ENCODE measurements around the gene GDF7.

Gene GDF7

DNA sequence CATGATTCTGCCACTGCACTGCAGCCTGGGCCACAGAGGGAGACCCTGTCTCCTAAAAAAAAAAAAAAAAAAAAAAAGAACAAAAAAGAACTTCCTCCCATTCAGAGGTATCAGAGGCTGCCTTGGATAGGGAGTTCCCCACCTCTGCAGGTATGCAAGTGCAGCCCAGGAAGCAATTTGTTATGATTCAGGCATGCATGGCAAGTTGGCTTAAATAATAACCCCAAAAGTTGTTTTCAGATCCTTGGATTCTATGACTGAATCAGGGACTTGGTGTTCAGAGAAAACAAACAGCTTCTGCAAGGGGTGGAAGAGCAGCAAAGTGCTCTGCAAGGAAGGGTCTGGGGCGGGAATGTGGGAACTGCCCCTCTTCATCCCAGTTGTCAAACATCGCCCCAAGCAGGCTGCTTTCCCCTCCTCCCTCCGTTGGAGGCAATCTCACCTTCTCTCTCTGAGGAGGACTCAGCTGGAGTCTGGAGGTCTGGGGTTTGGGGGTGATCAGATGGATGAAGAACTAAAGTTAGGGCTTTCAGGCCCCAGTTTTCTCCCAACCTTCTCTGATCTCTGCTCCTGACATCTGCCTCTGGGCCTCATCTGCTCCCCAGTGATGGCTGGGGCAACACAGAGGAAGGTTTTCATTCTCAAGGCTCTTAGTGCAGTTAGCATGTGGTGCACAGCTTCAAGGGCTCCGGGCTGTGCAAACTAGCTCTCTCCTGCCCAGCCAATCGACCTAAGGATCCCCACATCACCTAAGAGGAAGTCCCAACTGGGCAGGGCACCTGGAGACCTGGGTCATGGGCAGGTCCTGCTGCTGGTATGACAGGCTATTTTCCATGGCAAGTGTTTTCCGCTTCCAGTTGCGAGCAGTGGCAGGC lies 3.5 kb upstream of the GDF7 start:
- no peak for DNase-seq

DNA sequence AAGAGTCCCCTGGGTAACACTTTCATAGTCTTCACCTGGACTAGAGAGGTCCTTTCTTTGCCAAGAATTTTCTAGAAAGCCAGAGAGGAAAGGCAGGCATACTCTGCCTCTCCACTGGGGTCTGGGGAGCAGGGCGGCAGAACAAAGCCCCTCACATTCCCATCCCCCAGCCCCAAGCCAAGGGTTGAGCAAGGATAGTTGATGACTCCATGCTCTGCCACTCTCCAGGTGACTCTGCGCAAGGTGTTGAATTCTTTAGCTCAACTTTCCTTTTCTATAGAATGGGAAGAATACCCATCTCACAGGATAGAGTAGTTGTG lies 2.9 kb upstream of the GDF7 start:
- no peak for DNase-seq

DNA sequence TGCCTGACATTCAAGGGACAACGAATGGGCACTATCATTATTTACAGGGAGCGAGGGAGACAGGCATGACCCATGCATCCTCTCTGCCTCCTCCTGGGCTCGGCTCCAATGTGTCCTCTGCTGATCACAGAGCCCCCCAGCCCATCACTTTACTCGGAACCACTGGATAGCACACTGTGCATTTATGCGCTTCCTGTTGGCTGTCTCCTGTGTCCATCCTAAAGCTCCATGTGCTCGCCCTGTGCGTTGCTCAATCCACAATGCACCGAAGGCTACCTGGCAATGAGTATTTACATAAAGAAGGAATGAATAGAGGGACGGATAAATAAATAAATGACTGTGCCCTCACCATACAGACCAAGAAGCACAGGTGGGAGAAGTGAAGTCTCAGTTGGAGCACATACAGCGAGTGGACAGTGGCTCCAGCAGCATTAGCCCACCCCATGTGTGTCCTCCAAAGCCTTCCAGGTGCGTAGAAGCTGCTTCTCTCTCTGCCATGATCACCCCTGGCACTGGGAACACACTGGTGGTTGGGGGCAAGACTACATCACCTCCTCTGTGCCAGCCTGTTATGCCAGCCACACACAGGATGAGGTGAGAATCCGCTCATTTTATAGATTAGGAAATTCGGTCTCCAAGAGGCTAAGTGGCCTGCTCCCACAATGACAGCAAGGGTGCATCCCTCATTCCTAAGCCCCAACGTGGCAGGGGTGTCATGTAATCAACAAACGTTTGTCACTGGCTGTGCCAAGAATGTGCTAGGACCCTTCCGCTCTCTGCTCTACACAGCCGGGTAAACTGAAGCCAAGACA lies 2.3 kb upstream of the GDF7 start:
- no peak for DNase-seq

DNA sequence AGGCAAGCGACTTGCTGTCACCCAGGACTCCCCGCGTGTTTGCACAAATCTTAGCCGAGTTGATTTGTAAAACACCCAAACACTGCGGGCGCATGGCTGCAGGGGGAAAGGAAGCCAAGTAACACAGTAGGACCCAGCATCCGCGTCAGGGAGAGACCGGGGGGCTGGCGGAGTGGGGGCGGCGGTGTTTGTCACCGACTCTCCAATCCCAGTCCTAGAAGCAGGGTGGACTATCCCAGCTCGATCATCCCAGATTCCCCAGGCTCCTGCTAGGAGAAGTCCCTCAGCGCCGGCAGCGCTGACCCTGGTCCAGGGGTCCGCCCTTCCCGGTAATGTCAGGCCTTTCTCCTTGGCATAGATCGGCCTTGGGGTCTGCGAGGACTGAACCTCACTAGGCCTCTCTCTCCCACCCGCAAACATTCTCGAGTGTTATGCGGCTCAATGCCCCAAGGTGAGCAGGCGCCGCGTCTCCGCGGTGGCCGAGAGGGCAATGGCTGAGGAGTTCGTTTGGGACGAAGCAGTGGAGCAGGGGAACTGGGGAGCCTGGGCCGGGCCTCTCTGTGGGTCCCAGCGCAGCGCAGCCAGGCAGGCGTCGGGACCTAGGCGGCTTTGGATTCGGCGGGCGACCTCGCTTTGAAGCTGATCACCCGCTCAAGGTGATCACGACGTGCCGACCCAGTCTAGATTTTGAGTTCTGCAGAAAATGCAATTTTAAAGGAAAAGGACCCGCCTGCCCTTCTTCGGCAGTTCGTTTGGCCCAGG lies 1.5 kb upstream of the GDF7 start:
- no peak for DNase-seq

DNA sequence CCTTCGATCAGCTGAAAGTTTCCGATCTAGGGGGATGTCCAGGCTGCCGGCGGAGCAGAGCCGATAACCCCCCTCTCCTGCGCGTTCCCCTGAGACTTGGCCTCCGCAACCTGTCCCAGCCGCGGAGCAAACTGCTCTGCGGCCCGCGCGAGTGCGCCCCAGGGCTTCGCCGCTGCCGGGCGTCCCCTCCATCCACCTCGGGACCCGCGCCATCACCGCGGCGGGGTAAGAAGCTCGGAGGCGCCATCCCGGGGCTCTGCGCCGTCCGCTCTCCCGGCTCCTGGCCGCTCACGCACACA lies 990 bp upstream of the GDF7 start:
- DNase-seq, result no peak

DNA sequence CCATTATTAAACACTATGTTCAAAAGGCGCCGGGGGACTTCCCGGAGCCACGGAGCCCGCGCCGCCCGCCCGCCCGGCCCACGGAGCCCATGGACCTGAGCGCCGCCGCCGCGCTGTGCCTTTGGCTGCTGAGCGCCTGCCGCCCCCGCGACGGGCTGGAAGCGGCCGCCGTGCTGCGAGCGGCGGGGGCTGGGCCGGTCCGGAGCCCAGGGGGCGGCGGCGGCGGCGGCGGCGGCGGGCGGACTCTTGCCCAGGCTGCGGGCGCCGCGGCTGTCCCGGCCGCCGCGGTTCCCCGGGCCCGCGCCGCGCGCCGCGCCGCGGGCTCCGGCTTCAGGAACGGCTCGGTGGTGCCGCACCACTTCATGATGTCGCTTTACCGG lies 197 bp downstream of the GDF7 start:
- no peak for DNase-seq

DNA sequence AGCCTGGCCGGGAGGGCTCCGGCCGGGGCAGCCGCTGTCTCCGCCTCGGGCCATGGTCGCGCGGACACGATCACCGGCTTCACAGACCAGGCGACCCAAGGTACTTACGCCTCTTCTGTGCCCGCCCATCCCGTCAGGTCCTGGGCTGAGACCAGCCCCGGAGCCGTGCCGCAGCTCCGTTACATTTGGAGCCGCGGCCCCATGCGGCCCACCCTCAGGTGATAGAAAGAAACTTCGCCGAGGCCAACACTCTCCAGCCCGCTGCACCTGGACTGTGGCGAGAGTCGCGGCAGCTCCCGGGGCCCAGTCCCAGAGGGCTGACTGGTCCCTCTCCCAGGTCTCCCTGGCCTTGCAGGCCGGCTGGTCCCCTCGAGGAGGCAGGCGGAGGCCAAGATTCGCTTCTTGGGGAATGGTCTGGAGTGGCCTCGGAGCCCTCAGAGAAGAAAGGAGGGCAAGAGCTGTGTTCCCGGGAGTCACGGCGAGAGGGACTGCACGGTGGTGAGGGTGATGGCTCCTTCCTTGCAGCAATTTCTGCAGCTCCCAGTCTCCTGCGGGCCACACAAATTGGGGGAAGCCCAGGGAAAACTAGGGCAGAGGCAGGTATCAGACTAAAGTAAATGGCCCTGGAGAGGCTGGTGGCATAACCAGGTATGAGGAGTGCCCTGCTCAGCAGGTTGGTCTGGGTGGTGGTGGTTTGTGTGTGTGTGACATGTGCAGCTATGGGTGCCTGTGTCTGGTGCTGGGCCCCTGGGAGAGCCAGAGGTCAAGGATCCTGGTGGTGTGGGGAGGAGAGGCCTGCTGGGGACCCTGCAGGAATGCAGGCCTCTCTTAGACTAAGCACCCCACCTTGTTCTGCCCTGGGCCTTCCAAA lies 822 bp downstream of the GDF7 start:
- no peak for DNase-seq

DNA sequence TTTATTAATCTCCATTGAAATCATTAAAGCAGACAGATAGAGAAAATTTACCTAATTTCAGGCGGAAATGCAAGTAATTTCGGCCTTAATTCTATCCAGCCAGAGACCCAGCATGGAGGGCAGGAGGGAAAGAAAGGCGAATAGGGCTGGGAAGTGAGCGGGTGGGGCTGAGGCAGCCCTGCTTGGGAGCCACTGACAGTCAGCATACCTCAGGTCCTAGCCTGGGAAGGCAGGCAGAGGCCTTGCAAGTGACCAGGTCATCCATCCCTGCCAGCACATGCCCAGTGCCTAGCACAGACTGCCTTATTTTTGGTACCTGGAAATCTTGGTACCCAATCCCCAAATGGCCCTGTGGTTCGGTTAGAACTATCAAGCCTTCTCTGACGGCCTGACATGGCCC lies 1.5 kb downstream of the GDF7 start:
- DNase-seq, result no peak

DNA sequence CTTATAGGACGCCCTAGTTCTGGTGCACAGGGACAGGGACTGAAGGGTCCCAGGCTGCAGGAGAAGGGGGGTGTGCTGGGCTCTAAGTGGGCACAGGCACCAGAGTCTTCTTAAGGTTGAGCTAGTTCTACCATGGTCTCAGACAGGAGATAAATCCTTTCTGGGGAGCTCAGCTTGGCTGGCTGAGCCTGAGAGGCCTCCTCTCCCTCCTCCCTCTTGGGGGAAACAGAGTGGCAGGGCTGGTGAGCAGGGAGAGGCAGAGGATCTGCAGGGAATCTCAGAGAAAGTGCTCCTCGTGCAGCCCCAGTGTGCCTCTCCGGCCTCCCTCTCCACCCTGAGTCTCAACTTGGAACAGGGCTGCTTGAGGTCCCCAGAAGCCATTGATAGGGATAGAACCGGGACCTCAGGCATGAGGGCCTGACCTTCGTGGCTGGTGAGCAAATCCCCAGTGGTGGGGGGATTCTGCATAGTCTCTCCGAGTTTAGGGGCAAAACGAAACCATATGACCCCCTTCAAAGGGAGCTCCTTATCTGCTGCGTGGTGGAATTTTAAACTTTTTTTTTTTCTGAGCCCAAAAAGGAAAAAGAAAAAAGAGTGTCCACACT lies 2.0 kb downstream of the GDF7 start:
- DNase-seq, result no peak

DNA sequence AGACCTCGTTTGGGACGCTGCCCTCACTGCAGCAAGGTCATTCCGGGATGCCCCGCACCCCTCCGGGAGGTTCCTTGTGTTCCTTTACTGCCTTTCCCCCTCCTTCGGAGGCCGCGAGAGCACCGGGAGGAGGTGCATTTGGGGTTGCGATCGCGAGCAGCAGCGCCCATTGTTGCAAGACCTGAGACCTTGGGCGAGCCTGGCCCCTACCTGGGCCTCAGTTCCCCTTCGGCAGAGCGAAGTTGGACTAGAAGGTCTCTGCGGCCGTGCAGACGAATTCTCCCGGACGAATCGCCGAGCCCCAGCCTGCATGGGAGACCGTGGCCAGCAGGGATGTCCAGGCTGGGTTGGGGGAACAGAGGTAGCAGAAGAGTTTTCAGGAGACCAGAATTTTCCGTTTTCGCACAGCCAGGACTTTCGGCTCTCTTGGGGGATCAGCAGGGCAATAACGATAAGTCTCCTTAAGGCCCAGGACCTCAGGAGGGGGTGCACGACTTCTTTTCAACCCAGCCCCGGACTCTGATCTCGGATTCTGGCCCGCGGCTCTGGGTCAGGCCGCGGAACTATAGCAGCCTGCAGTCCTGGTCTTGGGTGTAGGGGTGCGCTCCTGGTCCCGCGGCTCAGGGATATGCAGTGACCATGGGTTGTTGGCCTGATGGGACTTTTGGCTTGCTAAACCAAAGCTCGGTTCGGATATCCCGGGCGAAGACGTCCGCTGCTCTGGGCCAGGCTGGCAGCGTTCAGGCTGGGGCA lies 2.8 kb downstream of the GDF7 start:
- no peak for DNase-seq

DNA sequence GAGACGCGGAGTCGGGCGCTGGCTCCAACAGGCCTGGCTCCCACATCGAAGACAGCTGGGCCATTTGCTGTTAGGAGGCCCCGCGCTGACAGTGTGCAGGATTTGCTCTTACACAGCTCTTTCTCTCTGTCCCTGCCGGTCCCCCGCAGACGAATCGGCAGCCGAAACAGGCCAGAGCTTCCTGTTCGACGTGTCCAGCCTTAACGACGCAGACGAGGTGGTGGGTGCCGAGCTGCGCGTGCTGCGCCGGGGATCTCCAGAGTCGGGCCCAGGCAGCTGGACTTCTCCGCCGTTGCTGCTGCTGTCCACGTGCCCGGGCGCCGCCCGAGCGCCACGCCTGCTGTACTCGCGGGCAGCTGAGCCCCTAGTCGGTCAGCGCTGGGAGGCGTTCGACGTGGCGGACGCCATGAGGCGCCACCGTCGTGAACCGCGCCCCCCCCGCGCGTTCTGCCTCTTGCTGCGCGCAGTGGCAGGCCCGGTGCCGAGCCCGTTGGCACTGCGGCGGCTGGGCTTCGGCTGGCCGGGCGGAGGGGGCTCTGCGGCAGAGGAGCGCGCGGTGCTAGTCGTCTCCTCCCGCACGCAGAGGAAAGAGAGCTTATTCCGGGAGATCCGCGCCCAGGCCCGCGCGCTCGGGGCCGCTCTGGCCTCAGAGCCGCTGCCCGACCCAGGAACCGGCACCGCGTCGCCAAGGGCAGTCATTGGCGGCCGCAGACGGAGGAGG lies 3.5 kb downstream of the GDF7 start:
- DNase-seq, result no peak

DNA sequence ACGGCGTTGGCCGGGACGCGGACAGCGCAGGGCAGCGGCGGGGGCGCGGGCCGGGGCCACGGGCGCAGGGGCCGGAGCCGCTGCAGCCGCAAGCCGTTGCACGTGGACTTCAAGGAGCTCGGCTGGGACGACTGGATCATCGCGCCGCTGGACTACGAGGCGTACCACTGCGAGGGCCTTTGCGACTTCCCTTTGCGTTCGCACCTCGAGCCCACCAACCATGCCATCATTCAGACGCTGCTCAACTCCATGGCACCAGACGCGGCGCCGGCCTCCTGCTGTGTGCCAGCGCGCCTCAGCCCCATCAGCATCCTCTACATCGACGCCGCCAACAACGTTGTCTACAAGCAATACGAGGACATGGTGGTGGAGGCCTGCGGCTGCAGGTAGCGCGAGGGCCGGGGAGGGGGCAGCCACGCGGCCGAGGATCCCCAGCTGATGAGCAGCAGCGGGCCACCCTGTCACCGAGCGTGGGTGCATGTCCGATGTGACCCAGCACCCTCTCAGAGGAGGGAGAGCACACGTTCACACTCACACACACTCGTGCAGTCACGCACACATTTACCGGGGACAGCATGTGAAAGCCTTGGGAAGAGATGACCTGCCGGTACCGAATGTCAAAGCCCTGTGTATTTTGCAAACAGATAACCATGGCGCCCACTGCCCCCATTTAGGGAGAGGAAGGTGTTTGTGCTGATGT lies 4.2 kb downstream of the GDF7 start:
- no peak for DNase-seq

DNA sequence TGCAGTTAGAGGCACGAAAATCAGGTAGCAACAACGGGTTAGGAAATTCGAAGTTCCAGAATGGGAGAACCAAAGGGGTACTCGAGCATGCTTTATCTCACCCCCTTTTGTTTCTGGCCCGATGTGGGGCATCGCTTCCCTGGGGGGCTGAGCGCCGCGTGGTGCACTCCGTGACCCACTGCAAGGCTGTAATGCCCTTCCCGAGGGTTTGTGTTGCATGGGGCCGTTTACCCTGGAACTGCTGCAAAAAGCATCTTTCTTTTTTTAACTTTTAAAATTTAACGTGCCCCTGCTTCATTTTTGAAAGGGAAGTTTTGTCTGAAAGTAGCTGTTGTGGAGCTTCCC lies 4.8 kb downstream of the GDF7 start:
- DNase-seq, result no peak

DNA sequence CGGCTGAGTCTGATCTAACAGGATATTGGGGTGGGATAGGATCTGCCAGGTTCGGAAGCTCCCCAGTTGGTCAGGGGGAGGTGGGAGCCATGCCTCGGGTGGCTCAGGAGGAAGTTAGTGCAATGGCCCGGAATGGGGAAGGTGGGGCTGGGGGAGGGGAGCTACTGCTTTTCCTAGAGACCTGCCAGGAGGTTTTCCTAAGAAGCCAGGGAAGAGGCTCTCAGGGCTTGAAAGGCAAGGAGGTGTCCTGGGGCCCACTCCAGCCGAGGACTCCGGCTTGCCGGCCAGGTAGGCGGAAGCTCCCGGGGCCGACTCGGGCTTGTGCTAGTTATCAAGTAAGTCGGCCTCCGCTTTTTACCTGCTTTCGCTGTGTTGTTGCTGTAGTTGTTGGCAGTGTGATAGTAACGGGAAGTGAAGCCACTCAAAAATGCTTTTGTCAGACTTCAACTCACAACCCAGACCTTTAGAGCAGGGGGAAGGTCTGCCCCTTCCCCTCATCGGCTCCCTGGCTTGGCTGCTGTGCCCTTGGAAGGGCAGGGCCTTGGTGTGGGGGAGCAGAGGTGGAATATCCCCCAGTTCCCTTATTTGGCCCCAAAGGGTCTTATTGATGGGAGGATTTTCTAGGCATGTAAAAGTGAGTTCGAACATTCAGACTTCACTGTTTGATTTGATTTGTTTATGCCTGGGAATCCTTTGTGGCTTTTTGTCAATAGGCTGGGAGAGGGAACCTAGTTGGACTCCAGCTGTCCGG lies 5.4 kb downstream of the GDF7 start:
- no peak for DNase-seq

DNA sequence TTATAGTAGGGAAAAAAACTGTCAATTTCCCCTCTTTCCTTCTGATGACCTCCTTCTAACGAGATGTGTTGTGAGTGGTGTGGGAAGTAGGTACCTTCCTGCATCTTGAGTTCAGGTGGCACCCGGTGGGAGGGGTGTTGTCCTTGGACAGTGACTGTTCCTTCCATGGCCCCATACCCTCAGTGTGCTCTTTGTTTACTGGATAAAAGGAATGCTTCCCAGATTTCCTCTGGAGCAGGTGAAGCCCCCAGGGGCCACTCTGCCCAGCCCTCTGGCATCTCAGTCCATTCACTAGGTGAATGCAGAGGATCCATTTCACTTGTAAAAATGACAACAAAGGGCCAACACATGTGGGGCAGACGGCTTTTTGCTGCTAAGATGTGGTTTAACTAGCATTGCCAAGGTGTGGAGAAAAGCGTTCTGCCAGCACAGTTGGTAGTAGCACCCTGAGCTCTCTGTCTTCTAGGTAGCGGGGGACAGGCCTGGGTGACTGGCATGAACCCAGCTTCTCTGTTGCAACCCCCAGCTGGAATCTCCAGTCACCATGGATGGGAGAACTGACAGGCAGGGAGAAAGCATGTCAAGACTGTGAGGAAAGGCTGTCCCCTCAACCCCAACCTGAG lies 6.9 kb downstream of the GDF7 start:
- DNase-seq, result no peak

DNA sequence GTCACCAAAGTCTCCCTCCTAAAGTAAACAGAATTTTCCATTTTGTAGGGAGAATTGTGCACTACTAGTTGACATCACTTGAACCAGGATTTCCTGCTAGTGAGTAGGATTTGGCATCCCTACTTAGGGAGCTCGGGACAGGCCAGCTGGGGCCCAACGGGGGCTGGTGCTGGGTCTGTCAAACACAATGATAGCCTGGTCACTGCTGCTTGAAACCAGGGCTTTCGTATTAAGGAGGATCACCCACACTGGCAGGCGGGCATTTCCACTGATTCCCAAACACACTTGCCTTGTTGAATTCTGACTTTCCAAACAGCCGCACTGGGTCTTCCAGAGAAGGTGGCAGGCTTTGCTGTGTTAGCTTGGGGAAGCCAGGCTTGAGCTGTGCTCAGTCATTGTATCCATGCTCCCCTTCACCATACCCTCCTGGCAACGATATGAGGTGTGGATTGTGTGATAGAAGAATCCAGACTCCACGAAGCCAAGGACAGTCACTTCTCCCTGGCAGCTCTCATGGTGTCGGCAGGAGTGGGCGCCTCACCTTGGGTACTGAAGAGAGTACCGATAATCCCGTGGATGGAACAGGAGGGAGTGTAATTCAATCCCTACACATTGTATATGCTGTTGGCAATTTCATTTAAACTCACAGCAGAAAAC lies 7.5 kb downstream of the GDF7 start:
- no peak for DNase-seq

DNA sequence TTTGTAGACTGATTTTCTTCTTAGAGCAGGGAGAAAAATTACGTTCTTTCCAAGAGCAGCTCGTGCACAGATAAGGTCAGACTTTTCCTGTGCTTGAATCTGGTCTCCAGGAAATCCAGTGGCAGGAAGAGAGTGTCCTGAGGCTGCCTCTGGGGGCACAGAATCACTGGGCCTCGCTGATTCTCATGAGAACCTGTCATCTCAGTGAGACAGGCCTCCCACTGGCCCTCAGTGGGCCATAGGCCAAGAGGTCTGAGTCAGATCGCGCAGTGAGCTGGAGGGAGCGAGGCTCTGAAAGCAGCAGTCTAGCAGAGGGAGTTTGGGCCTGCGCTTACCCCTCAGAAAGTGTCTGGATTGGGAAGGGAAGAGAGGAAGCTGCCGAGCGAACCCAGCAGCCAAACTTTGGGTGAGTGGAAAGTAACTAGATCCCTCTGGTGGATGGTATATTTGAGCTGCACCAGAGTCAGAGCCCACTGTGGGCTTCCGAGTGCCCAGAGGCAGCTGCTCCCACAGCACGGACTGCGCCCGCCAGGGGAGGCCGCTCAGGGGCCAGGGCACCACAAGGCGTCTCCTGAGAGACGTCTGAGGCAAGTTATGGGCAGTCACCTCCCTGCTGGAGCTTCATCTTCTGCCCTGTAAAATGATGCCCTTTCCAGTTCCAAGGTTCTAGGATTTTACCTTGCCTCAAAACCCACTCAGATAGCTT lies 8.2 kb downstream of the GDF7 start:
- no peak for DNase-seq
